Loucy (cell line): ENCODE results near the gene FOLR2.

Experiments used
- H2AFZ ChIP-seq: fragments of 200-600 bp; sonication (generic); 2 replicates; pipeline ENCODE4 v1.6.0; 2016; ENCODE audit warnings: antibody characterized with exemption, mild to moderate bottlenecking, low read length, moderate library complexity
- H3F3A ChIP-seq: fragments of 200-600 bp; 2 replicates; pipeline ENCODE4 v1.6.0; 2016; ENCODE audit warnings: antibody characterized with exemption, low read depth, mild to moderate bottlenecking
- H3K27me3 ChIP-seq: fragments of 200-600 bp; sonication (generic); 2 replicates; pipeline ENCODE4 v1.6.1; 2014; ENCODE audit warnings: low read length, mild to moderate bottlenecking; ENCODE audit not compliant: insufficient read depth, poor library complexity, severe bottlenecking
- H3K36me3 ChIP-seq: fragments of 200-600 bp; sonication (generic); 2 replicates; pipeline ENCODE4 v1.6.1; 2016; ENCODE audit warnings: low read length; ENCODE audit not compliant: insufficient read depth
- H3K4me1 ChIP-seq: fragments of 200-600 bp; sonication (generic); 2 replicates; pipeline ENCODE4 v1.5.1; 2014; ENCODE audit warnings: low read length, mild to moderate bottlenecking; ENCODE audit not compliant: insufficient read depth, poor library complexity, severe bottlenecking
- H3K4me2 ChIP-seq: fragments of 200-600 bp; sonication (generic); 2 replicates; pipeline ENCODE4 v1.6.0; 2014; ENCODE audit warnings: antibody characterized with exemption, low read length, low read depth, mild to moderate bottlenecking; ENCODE audit not compliant: poor library complexity, severe bottlenecking
- H3K4me3 ChIP-seq: fragments of 200-600 bp; sonication (generic); 2 replicates; pipeline ENCODE4 v1.5.1; 2014; ENCODE audit warnings: low read length, mild to moderate bottlenecking, mixed read lengths; ENCODE audit not compliant: poor library complexity, severe bottlenecking
- H3K79me2 ChIP-seq: fragments of 200-600 bp; sonication (generic); 2 replicates; pipeline ENCODE4 v1.6.1; 2014; ENCODE audit warnings: low read length; ENCODE audit not compliant: insufficient read depth
- H3K9ac ChIP-seq: fragments of 200-600 bp; sonication (generic); 2 replicates; pipeline ENCODE4 v1.6.0; 2014; ENCODE audit warnings: mild to moderate bottlenecking, low read depth, low read length, moderate library complexity; ENCODE audit not compliant: poor library complexity, severe bottlenecking
- H3K9me2 ChIP-seq: fragments of 200-600 bp; sonication (generic); replicated peaks from 2 replicates; pipeline ENCODE4 v1.6.1; 2016; ENCODE audit warnings: low read depth, low read length, mixed read lengths
- H3K9me3 ChIP-seq: fragments of 200-600 bp; sonication (generic); 2 replicates; pipeline ENCODE4 v1.6.1; 2014; ENCODE audit warnings: mild to moderate bottlenecking, antibody characterized with exemption, low read length, low read depth; ENCODE audit not compliant: insufficient read depth
- H4K20me1 ChIP-seq: fragments of 200-600 bp; sonication (generic); 2 replicates; pipeline ENCODE4 v1.6.0; 2014; ENCODE audit warnings: antibody characterized with exemption, low read length, mild to moderate bottlenecking; ENCODE audit not compliant: insufficient read depth, poor library complexity, severe bottlenecking
- CTCF ChIP-seq: fragments of 200-600 bp; sonication (generic); conservative IDR thresholded peaks from 2 replicates; pipeline ENCODE4 v1.5.1; 2014; ENCODE audit warnings: mild to moderate bottlenecking, antibody characterized with exemption, low read length
- EZH2phosphoT487 ChIP-seq: fragments of 200-600 bp; IDR thresholded peaks from 2 replicates; pipeline ENCODE4 v1.6.1; 2018; ENCODE audit warnings: antibody characterized with exemption, mild to moderate bottlenecking, moderate library complexity, borderline replicate concordance

The FOLR2 gene

GRCh38 chr11:72226701-72227100 is 10.1 kb downstream of the FOLR2 start:
- H2AFZ ChIP-seq, result no peak overlapping the region
- no peaks in the 10 kb centered on the region for H3K9me3 ChIP-seq
- H3F3A ChIP-seq, result no peaks in the 10 kb centered on the region
- peak overlapping the region; percentile 97 for H3K4me2 ChIP-seq
- H3K9ac ChIP-seq, result peak overlapping the region; percentile 94
- TF ChIP-seq CTCF, result no peak
- no peak for TF ChIP-seq EZH2phosphoT487
- no peaks in the 10 kb centered on the region for H3K9me2 ChIP-seq
- H3K4me3 ChIP-seq, result peak overlapping the region; percentile 99
- peaks cover 24% of the 10 kb centered on the region for H4K20me1 ChIP-seq
- H3K27me3 ChIP-seq, result no peaks in the 10 kb centered on the region
- H3K4me1 ChIP-seq, result peaks cover 37% of the 10 kb centered on the region
- H3K79me2 ChIP-seq, result peaks cover 37% of the 10 kb centered on the region
- H3K36me3 ChIP-seq, result peaks cover 35% of the 10 kb centered on the region; the same call in 1 of the 2 replicates

- Histone ChIP-seq H3K9me3 (no peaks in the 10 kb centered on the region), H3K9ac (no peak overlapping the region), H3K9me2 (no peaks in the 10 kb centered on the region), H3K4me3 (no peak overlapping the region), H3K4me1 (peaks cover 29% of the 10 kb centered on the region), H3K4me2 (peak overlapping the region; percentile 97), H2AFZ (no peak overlapping the region), H3F3A (no peaks in the 10 kb centered on the region), H3K36me3 (peaks cover 43% of the 10 kb centered on the region; the same call in 1 of the 2 replicates), H3K27me3 (no peaks in the 10 kb centered on the region), H3K79me2 (peaks cover 37% of the 10 kb centered on the region), H4K20me1 (peaks cover 24% of the 10 kb centered on the region)
- TF ChIP-seq CTCF (no peak), EZH2phosphoT487 (no peak)
These were observed 11.0 kb downstream of the FOLR2 start for GRCh38 chr11:72227316-72228228.

GRCh38 chr11:72228229-72228843 is 11.7 kb downstream of the FOLR2 start:
- H3K36me3 ChIP-seq, result peaks cover 51% of the 10 kb centered on the region; the same call in 1 of the 2 replicates
- peaks cover 37% of the 10 kb centered on the region for H3K79me2 ChIP-seq
- H4K20me1 ChIP-seq, result peaks cover 24% of the 10 kb centered on the region

More at GRCh38 chr11:72228229-72228843, 11.7 kb downstream of the FOLR2 start:
- no peak overlapping the region for H3K4me2 ChIP-seq
- TF ChIP-seq CTCF (no peak), EZH2phosphoT487 (no peak)
- no peaks in the 10 kb centered on the region for H3F3A ChIP-seq
- no peak overlapping the region for H3K9ac ChIP-seq
- H3K9me2 ChIP-seq, result no peaks in the 10 kb centered on the region
- no peak overlapping the region for H3K4me3 ChIP-seq
- peaks cover 25% of the 10 kb centered on the region for H3K4me1 ChIP-seq
- no peaks in the 10 kb centered on the region for H3K9me3 ChIP-seq
- H2AFZ ChIP-seq, result no peak overlapping the region
- H3K27me3 ChIP-seq, result no peaks in the 10 kb centered on the region
